BLaER1 treated with 17β-estradiol and CSF1 and Interleukin-3, amounts not matched to agents 10 nM and 100 nM (cell line): ENCODE measurements around the gene ATP4A.

Source experiments
- H3K27ac ChIP-seq, 11 experiments: shearing (Covaris generic); formaldehyde crosslinking; 2 replicates each; pipeline ENCODE4 v1.8.1; 2022
- H3K27me3 ChIP-seq, 11 experiments: shearing (Covaris generic); formaldehyde crosslinking; 2 replicates each; pipeline ENCODE4 v1.8.1; 2022
- H3K36me3 ChIP-seq, 11 experiments: shearing (Covaris generic); formaldehyde crosslinking; 2 replicates each; pipeline ENCODE4 v1.8.1; 2022
- H3K4me1 ChIP-seq, 10 experiments: shearing (Covaris generic); formaldehyde crosslinking; 2 replicates each; pipeline ENCODE4 v1.8.1; 2022
- H3K4me2 ChIP-seq, 11 experiments: shearing (Covaris generic); formaldehyde crosslinking; 2 replicates each; pipeline ENCODE4 v1.8.1; 2022
- H3K4me3 ChIP-seq, 10 experiments: shearing (Covaris generic); formaldehyde crosslinking; 2 replicates each; pipeline ENCODE4 v1.8.1; 2022
- H3K9ac ChIP-seq, 11 experiments: shearing (Covaris generic); formaldehyde crosslinking; 2 replicates each; pipeline ENCODE4 v1.8.1; 2022
- H3K9me3 ChIP-seq, 11 experiments: shearing (Covaris generic); formaldehyde crosslinking; replicated peaks in 1 of 11; 2 replicates each; pipeline ENCODE4 v1.8.1; 2022
- H4K20me1 ChIP-seq, 11 experiments: shearing (Covaris generic); formaldehyde crosslinking; 2 replicates each; pipeline ENCODE4 v1.8.1; 2022
- Cebpa-rat ChIP-seq, 11 experiments: shearing (Covaris generic); IDR thresholded peaks; 2 replicates each; pipeline ENCODE4 v1.8.1; 2022

The ATP4A gene

DNA sequence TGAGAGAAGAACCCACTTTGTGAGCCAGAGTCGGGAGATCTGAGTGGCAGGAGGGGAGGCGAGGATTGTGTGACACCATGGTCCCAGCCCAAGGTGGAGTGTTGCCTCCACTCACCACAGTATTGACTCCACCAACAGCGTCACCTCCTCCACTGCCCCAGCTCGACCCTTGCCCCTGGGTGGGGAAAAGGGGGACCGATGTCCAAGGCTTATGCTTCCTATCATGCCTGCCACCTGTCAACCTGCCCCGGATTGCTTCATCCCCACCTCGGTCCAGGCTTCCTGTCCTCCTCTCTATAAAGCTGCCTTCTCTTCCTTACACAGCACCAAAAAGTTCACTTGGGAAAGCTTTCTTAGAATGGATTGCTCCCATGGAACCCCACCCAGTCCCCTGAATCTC is 57.4 kb downstream of the ATP4A start:
- Histone ChIP-seq H3K27ac (no peak overlapping the region), H3K4me2 (no peak overlapping the region), H3K9me3 (no peaks in the 10 kb centered on the region), H4K20me1 (no peaks in the 10 kb centered on the region; a peak in 1 of 22 replicates), H3K9ac (no peak overlapping the region), H3K4me3 (no peak overlapping the region), H3K36me3 (no peaks in the 10 kb centered on the region), H3K27me3 (peaks cover 49 to 69% (median 60%) of the 10 kb centered on the region in 11 experiments), H3K4me1 (peaks cover 9 to 33% (median 22%) of the 10 kb centered on the region in 10 experiments; a peak in 18 of 20 replicates)
- no peak for TF ChIP-seq Cebpa-rat (IDR thresholded peaks at IDR 0.05)

DNA sequence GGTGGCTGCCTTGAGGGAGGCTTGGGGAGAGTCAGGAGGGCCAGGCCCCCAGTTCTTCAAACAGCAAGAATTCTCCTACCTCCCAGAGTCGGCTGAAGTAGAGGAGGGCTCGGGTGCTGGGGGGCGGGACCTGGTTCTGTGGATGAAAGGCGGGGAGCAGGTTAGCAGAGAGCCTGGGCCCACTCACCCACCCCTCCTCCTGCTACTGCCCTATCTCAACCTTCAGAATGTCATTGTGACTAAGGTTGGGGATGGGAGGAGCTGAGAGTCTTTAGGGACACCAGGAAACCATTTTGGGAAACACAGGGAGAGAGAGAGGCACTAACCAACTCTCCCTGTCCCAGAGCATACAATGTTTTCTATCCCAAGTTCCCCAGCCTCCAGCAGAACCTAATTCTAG is 60.7 kb downstream of the ATP4A start:
- Histone ChIP-seq H3K4me1 (peaks cover 0 to 31% (median 20%) of the 10 kb centered on the region in 10 experiments; a peak in 17 of 20 replicates), H3K4me2 (peak overlapping the region in 5 of 11 experiments; percentile 30 to 88 (median 85); a peak in 6 of 22 replicates), H3K27ac (no peak overlapping the region), H3K36me3 (no peaks in the 10 kb centered on the region), H3K9ac (no peak overlapping the region), H3K9me3 (no peaks in the 10 kb centered on the region), H3K4me3 (no peak overlapping the region), H4K20me1 (no peaks in the 10 kb centered on the region), H3K27me3 (peaks cover 17 to 37% (median 28%) of the 10 kb centered on the region in 11 experiments)
- TF ChIP-seq Cebpa-rat (IDR thresholded peaks at IDR 0.05) = no peak

DNA sequence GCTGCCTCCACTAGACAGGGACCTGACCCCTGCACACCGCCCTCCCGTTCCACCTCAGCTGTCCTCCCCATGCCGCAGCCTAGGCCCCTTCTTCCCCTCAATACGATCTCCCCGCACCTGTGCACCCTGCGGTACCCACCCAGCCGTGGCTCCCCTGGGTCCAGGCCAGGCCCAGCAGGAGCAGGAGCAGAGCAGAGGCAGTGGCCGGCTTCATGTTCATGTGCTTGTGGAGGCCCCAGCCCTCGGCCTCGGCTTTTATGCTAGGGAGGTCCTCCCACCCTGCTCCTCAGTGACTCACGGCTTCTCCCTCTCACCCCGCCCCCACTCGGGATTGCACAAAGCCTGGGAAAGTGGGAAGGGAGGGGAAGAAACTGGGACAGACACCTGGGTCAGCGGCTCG is 61.8 kb downstream of the ATP4A start:
- H3K4me1 ChIP-seq = peaks cover 0 to 31% (median 20%) of the 10 kb centered on the region in 10 experiments; a peak in 17 of 20 replicates
- H3K36me3 ChIP-seq = no peaks in the 10 kb centered on the region
- H4K20me1 ChIP-seq = no peaks in the 10 kb centered on the region
- peak overlapping the region in 10 of 11 experiments; percentile 7 to 88 (median 79); a peak in 19 of 22 replicates for H3K4me2 ChIP-seq
- peaks cover 7 to 26% (median 17%) of the 10 kb centered on the region in 11 experiments; a peak in 20 of 22 replicates for H3K27me3 ChIP-seq
- H3K9ac ChIP-seq = peak overlapping the region in 3 of 11 experiments; percentile 23 to 51 (median 24); a peak in 2 of 22 replicates
- TF ChIP-seq Cebpa-rat (IDR thresholded peaks at IDR 0.05) = no peak
- H3K27ac ChIP-seq = no peak overlapping the region
- no peak overlapping the region for H3K4me3 ChIP-seq
- H3K9me3 ChIP-seq = no peaks in the 10 kb centered on the region

DNA sequence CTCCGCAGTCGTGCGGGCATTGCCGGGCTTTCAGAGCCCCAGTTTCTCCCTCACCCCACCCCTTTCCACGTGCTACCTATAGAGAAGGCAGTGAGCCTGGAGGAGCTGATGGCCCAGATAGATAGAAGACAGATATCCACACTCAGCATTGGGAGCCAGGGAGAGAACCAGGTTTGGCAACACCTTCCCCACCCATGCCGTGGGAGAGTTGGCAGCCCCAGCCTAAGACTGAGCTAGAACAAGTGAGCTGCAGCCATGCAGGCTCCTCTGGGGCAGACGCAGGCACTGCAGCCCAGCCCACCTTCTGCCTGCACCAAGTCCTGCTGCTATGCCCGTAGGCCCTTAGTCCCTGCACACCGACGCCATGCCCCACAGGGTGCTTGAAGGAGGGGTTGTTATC is 62.8 kb downstream of the ATP4A start:
- no peak overlapping the region for H3K27ac ChIP-seq
- no peak overlapping the region for H3K4me3 ChIP-seq
- peaks cover 3 to 34% (median 24%) of the 10 kb centered on the region in 10 experiments; a peak in 18 of 20 replicates for H3K4me1 ChIP-seq
- no peaks in the 10 kb centered on the region for H3K36me3 ChIP-seq
- no peaks in the 10 kb centered on the region for H4K20me1 ChIP-seq
- H3K9me3 ChIP-seq = no peaks in the 10 kb centered on the region
- no peak for TF ChIP-seq Cebpa-rat (IDR thresholded peaks at IDR 0.05)
- H3K27me3 ChIP-seq = peaks cover 0 to 17% (median 7%) of the 10 kb centered on the region in 11 experiments; a peak in 14 of 22 replicates
- H3K9ac ChIP-seq = no peak overlapping the region
- H3K4me2 ChIP-seq = peak overlapping the region in 9 of 11 experiments; percentile 49 to 88 (median 82); a peak in 17 of 22 replicates
